ENCODE data around the gene RINL.

DNA sequence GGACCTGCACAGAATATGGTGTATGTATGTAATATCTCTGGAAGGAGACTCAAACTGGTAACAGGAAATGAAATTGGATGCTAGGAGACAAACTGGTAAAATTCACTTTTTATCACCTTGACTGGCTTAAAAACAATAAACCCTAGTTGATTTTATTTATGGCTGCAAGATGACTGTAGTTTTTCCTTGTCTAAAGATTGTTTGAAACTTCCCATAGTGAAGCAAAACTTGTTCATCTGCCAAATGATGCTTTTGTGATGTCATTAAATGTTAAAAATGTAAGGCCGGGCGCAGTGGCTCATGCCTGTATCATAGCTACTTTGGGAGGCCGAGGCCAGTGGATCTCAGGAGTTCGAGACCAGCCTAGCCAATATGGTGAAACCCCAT, 44.0 kb downstream of the RINL start:
- TF ChIP-seq CTCF (IDR thresholded peaks at IDR 0.05) (no peak), ZFX (IDR thresholded peaks at IDR 0.05; ENCODE audit: borderline replicate concordance) (no peak)

Data from 22Rv1 (cell line).